HepG2 (cell line): Measurements from ENCODE around the gene ONECUT1. TPM values are rescaled to one million over a fixed set of nuclear protein-coding genes. Genes with fewer than 3 reads are reported as not detected.
A peak's percentile ranks its signal among the peaks of the same experiment; 100 is the strongest.

Experiments used
- ASH2L ChIP-seq: fragments of 300-600, 200-600 bp; sonication (generic); IDR thresholded peaks from 2 replicates; pipeline ENCODE4 v1.7.0; 2017; ENCODE audit warnings: low read depth, mild to moderate bottlenecking, moderate library complexity, mixed read lengths, low read length; ENCODE audit not compliant: insufficient read length
- GATAD2A ChIP-seq: IDR thresholded peaks from 2 replicates; pipeline ENCODE4 v1.6.1; 2016
- JARID2 ChIP-seq: sonication (generic); formaldehyde crosslinking; IDR thresholded peaks from 2 replicates; pipeline ENCODE4 v1.8.1; 2023; ENCODE audit warnings: missing genetic modification reagents, inconsistent platforms; ENCODE audit not compliant: insufficient replicate concordance
- MTA1 ChIP-seq: sonication (generic); formaldehyde crosslinking; IDR thresholded peaks from 2 replicates; pipeline ENCODE4 v1.4.0; 2020; ENCODE audit warnings: missing genetic modification reagents, mild to moderate bottlenecking, borderline replicate concordance
- NR2F1 ChIP-seq, 2 experiments: fragments of 450-650 bp in 1 of 2; formaldehyde crosslinking in 1 of 2; IDR thresholded peaks; 2 replicates each; pipeline versions ENCODE4 v1.5.0 to v1.6.1; 2016 to 2020; ENCODE audit warnings: mild to moderate bottlenecking in 1 of 2, missing compliant biosample characterization in 1 of 2, missing genetic modification reagents in 1 of 2, moderate library complexity in 1 of 2
- RARA ChIP-seq: IDR thresholded peaks from 2 replicates; pipeline ENCODE4 v1.6.1; 2016; ENCODE audit warnings: missing genetic modification reagents, missing compliant biosample characterization
- U2AF2 ChIP-seq: fragments of 200-400 bp; formaldehyde crosslinking; IDR thresholded peaks from 2 replicates; pipeline ENCODE4 v1.6.1; 2017; ENCODE audit warnings: low read depth, mild to moderate bottlenecking, low read length
- ZNF317 ChIP-seq: sonication (generic); formaldehyde crosslinking; IDR thresholded peaks from 2 replicates; pipeline ENCODE4 v1.5.0; 2020; ENCODE audit warnings: mild to moderate bottlenecking, missing genetic modification reagents
- ZNF773 ChIP-seq: sonication (generic); formaldehyde crosslinking; IDR thresholded peaks from 2 replicates; pipeline ENCODE4 v1.4.0; 2020; ENCODE audit warnings: missing genetic modification reagents, borderline replicate concordance
- ZSCAN29 ChIP-seq: sonication (generic); formaldehyde crosslinking; conservative IDR thresholded peaks from 2 replicates; pipeline ENCODE4 v1.4.0; 2020; ENCODE audit warnings: mild to moderate bottlenecking, missing genetic modification reagents
- polyA plus RNA-seq, 8 experiments: library from polyadenylated mRNA; depleted of rRNA in 3 of 8; stranded (reverse) in 7 of 8; unstranded in 1 of 8; fragments of >200 nt; fragmentation: Illumina TruSeq in 4 of 8; extraction: Trizol in 4 of 8; gene quantifications; 2 replicates each; pipeline versions ENCODE4 v1.2.1 to v1.2.3, GENCODE V29; 2011 to 2016; ENCODE audit warnings: low read depth in 4 of 8, missing spikeins in 1 of 8, mixed read lengths in 1 of 8; ENCODE audit not compliant: insufficient read depth in 1 of 8
- total RNA-seq, 5 experiments: library from RNA; depleted of rRNA; stranded (reverse); fragments of >200 nt; fragmentation: Illumina TruSeq; extraction: Trizol; gene quantifications; 2 replicates each; pipeline ENCODE4 v1.2.3, GENCODE V29; 2016; ENCODE audit warnings: low read depth in 1 of 5
- TF ChIP-seq, protein P1 (sequence below): sonication (generic); formaldehyde crosslinking; IDR thresholded peaks from 2 replicates; pipeline ENCODE4 v1.4.0; 2020; ENCODE audit warnings: missing genetic modification reagents
- TF ChIP-seq, protein P2 (sequence below): sonication (generic); formaldehyde crosslinking; IDR thresholded peaks from 2 replicates; pipeline ENCODE4 v1.4.0; 2020; ENCODE audit warnings: missing genetic modification reagents
- TF ChIP-seq, protein P3 (sequence below): sonication (generic); formaldehyde crosslinking; IDR thresholded peaks from 2 replicates; pipeline ENCODE4 v1.5.1; 2020; ENCODE audit warnings: missing genetic modification reagents, mild to moderate bottlenecking, borderline replicate concordance
- TF ChIP-seq, protein P4 (sequence below): IDR thresholded peaks from 2 replicates; pipeline ENCODE4 v1.6.1; 2012; ENCODE audit warnings: inconsistent platforms
- TF ChIP-seq, protein P5 (sequence below): sonication (generic); formaldehyde crosslinking; IDR thresholded peaks from 2 replicates; pipeline ENCODE4 v1.5.0; 2020; ENCODE audit warnings: mild to moderate bottlenecking, missing genetic modification reagents, borderline replicate concordance

The ONECUT1 gene
- total and polyA plus RNA-seq, 2 of the 13 experiments (the other 11 are each of a cell fraction or from before 2014, with no cell fraction given): 3.5 to 9.1 TPM

DNA sequence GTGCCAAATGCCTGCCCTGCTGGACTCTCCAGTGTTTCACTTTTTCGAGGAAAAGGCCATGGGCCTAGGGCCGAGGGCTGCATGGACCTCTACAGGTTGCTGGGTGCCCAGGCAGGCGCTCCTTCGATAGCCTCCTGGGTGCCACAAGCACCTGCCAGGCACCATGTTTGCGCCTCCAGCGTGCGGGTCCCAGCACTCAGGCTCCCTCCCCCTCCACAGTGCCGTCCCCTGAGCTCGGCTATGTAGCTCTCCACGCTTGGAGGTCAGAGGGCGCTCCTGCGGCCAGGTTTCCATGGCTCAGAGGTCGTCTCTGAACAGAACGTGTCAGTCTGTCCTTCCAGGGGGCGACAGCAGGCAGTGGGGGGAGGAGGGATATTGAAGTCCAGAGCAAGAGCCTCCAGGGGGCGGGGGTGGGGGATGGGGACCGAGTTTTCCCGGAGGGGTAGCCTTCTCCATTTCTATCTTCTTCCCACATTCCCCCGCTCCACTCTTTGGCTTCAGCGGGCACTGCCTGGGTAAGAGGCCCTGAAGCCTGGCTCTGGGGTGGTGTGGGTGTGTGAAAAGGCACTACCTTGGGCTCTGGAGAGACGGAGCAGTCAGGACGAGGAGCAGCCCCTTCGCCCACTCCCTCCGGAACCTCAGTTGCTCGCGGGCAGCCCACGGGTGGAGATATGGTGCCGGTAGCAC, 3.6 kb downstream of the ONECUT1 start (continued):
- TF ChIP-seq, protein P1, sequence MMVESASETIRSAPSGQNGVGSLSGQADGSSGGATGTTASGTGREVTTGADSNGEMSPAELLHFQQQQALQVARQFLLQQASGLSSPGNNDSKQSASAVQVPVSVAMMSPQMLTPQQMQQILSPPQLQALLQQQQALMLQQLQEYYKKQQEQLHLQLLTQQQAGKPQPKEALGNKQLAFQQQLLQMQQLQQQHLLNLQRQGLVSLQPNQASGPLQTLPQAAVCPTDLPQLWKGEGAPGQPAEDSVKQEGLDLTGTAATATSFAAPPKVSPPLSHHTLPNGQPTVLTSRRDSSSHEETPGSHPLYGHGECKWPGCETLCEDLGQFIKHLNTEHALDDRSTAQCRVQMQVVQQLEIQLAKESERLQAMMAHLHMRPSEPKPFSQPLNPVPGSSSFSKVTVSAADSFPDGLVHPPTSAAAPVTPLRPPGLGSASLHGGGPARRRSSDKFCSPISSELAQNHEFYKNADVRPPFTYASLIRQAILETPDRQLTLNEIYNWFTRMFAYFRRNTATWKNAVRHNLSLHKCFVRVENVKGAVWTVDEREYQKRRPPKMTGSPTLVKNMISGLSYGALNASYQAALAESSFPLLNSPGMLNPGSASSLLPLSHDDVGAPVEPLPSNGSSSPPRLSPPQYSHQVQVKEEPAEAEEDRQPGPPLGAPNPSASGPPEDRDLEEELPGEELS (CRISPR knock-in tag): no peak; the same call in 1 of the 2 replicates
- TF ChIP-seq NR2F1 (CRISPR knock-in tag; IDR thresholded peaks at IDR 0.05): peak; percentile 41 to 77; a peak in 2 of 4 replicates
- peak; percentile 50; the same call in 1 of the 2 replicates for TF ChIP-seq RARA (CRISPR knock-in tag)
- peak; percentile 30; the same call in 1 of the 2 replicates for TF ChIP-seq GATAD2A (CRISPR knock-in tag)
- no peak for TF ChIP-seq ZNF773 (CRISPR knock-in tag)
- TF ChIP-seq ZSCAN29 (CRISPR knock-in tag): 0 out of 2 replicates have a peak, but pooled peaks have one; percentile 50
- TF ChIP-seq, protein P2, sequence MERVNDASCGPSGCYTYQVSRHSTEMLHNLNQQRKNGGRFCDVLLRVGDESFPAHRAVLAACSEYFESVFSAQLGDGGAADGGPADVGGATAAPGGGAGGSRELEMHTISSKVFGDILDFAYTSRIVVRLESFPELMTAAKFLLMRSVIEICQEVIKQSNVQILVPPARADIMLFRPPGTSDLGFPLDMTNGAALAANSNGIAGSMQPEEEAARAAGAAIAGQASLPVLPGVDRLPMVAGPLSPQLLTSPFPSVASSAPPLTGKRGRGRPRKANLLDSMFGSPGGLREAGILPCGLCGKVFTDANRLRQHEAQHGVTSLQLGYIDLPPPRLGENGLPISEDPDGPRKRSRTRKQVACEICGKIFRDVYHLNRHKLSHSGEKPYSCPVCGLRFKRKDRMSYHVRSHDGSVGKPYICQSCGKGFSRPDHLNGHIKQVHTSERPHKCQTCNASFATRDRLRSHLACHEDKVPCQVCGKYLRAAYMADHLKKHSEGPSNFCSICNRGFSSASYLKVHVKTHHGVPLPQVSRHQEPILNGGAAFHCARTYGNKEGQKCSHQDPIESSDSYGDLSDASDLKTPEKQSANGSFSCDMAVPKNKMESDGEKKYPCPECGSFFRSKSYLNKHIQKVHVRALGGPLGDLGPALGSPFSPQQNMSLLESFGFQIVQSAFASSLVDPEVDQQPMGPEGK (CRISPR knock-in tag): peak; percentile 76
- TF ChIP-seq, protein P3, sequence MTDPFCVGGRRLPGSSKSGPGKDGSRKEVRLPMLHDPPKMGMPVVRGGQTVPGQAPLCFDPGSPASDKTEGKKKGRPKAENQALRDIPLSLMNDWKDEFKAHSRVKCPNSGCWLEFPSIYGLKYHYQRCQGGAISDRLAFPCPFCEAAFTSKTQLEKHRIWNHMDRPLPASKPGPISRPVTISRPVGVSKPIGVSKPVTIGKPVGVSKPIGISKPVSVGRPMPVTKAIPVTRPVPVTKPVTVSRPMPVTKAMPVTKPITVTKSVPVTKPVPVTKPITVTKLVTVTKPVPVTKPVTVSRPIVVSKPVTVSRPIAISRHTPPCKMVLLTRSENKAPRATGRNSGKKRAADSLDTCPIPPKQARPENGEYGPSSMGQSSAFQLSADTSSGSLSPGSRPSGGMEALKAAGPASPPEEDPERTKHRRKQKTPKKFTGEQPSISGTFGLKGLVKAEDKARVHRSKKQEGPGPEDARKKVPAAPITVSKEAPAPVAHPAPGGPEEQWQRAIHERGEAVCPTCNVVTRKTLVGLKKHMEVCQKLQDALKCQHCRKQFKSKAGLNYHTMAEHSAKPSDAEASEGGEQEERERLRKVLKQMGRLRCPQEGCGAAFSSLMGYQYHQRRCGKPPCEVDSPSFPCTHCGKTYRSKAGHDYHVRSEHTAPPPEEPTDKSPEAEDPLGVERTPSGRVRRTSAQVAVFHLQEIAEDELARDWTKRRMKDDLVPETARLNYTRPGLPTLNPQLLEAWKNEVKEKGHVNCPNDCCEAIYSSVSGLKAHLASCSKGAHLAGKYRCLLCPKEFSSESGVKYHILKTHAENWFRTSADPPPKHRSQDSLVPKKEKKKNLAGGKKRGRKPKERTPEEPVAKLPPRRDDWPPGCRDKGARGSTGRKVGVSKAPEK (CRISPR knock-in tag): no peak
- TF ChIP-seq MTA1 (CRISPR knock-in tag): peak; percentile 69; the same call in 1 of the 2 replicates
- TF ChIP-seq ZNF317 (CRISPR knock-in tag): 0 out of 2 replicates have a peak, but pooled peaks have one; percentile 21
- peak; percentile 10 for TF ChIP-seq ASH2L
- TF ChIP-seq, protein P4, sequence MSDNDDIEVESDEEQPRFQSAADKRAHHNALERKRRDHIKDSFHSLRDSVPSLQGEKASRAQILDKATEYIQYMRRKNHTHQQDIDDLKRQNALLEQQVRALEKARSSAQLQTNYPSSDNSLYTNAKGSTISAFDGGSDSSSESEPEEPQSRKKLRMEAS: peak; percentile 81
- no peak for TF ChIP-seq JARID2
- TF ChIP-seq, protein P5, sequence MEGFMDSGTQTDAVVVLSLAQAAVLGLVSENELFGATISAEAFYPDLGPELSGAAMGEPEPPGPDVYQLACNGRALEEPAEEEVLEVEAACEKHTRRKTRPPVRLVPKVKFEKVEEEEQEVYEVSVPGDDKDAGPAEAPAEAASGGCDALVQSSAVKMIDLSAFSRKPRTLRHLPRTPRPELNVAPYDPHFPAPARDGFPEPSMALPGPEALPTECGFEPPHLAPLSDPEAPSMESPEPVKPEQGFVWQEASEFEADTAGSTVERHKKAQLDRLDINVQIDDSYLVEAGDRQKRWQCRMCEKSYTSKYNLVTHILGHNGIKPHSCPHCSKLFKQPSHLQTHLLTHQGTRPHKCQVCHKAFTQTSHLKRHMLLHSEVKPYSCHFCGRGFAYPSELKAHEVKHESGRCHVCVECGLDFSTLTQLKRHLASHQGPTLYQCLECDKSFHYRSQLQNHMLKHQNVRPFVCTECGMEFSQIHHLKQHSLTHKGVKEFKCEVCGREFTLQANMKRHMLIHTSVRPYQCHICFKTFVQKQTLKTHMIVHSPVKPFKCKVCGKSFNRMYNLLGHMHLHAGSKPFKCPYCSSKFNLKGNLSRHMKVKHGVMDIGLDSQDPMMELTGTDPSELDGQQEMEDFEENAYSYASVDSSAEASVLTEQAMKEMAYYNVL (CRISPR knock-in tag): peak; percentile 73; the same call in 1 of the 2 replicates
- TF ChIP-seq U2AF2: no peak
